PC-3 (cell line): ENCODE results near the gene TMEM108.

Source experiments
- CTCF ChIP-seq: fragments of 300-600 bp; sonication (generic); conservative IDR thresholded peaks from 2 replicates; pipeline ENCODE4 v1.5.1; 2017; ENCODE audit warnings: antibody characterized with exemption, low read depth, mild to moderate bottlenecking, low read length
- EZH2 ChIP-seq: fragments of 300-600 bp; sonication (generic); IDR thresholded peaks from one replicate; pipeline ENCODE4 v1.6.1; 2017; ENCODE audit warnings: antibody characterized with exemption, mild to moderate bottlenecking, low read length; ENCODE audit not compliant: unreplicated experiment
- EZH2phosphoT487 ChIP-seq: fragments of 300-600 bp; sonication (generic); IDR thresholded peaks from 2 replicates; pipeline ENCODE4 v1.6.1; 2018; ENCODE audit warnings: mild to moderate bottlenecking, antibody characterized with exemption, low read length, borderline replicate concordance

- TF ChIP-seq EZH2 (no peak), CTCF (no peak), EZH2phosphoT487 (no peak)
These were observed 68.0 kb downstream of the TMEM108 start for GRCh38 chr3:133106169-133106568.
